ENCODE results near the gene ZNF280D.

GRCh38 chr15:56678571-56678970, 54.7 kb downstream of the ZNF280D start:
- no peak for TF ChIP-seq POLR2AphosphoS5 (IDR thresholded peaks at IDR 0.05; ENCODE audit: low read depth, low read length)
- TF ChIP-seq REST (IDR thresholded peaks at IDR 0.05; ENCODE audit: insufficient read depth in 1 of 2, low read depth in 2 of 2, low read length in 2 of 2) = no peak
- TF ChIP-seq TAF1 (IDR thresholded peaks at IDR 0.05; ENCODE audit: borderline replicate concordance, insufficient read depth, low read length) = no peak
- TF ChIP-seq SIN3A (IDR thresholded peaks at IDR 0.05; ENCODE audit: borderline replicate concordance, insufficient read depth, low read length) = no peak
- TF ChIP-seq FOXP2 (optimal IDR thresholded peaks at IDR 0.05; ENCODE audit: borderline replicate concordance, extremely low read depth, extremely low read length, insufficient read depth) = no peak
